Gastrocnemius medialis (tissue), 4 donors: ENCODE data around the gene SMYD3.

ENCODE experiments used
- POLR2A ChIP-seq, 2 donors: fragments of 450-650 bp; IDR thresholded peaks; one replicate each; pipeline ENCODE4 v1.6.1; 2017; ENCODE audit warnings: antibody characterized with exemption in 2 of 2, mild to moderate bottlenecking in 2 of 2, moderate library complexity in 2 of 2
- TF ChIP-seq, protein P1 (sequence below), 5 experiments: fragments of 450-650 bp in 3 of 5; fragments of 200-600 bp in 2 of 5; sonication (generic) in 2 of 5; IDR thresholded peaks in 4 of 5; conservative IDR thresholded peaks in 1 of 5; 1 replicate in 4 of 5; 2 replicates in 1 of 5; pipeline ENCODE4 v1.5.1; 2016 to 2019; ENCODE audit warnings: antibody characterized with exemption in 5 of 5, mild to moderate bottlenecking in 3 of 5, moderate library complexity in 3 of 5

DNA sequence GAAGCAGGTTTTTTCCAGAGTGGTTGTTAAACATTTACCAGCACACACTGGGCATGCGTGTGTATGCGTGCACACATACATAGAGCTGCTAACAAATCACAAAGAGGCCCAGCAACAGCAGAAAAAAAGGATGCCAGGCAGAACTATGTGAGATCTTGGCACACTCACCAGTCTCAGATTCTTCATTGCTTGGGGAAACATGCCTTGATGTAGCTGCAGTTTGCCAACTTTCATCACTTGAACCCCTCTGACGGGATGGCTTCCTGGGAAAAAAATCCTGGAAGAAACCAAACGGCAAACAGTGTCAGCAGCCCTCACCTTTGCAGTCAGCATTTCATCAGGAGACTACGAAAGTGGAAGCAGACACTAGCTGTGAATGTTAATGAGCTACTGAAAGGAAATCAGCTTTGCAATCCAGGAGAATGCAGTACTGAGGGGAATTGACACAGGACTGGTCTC lies 743.2 kb downstream of the SMYD3 start:
- TF ChIP-seq, protein P1, sequence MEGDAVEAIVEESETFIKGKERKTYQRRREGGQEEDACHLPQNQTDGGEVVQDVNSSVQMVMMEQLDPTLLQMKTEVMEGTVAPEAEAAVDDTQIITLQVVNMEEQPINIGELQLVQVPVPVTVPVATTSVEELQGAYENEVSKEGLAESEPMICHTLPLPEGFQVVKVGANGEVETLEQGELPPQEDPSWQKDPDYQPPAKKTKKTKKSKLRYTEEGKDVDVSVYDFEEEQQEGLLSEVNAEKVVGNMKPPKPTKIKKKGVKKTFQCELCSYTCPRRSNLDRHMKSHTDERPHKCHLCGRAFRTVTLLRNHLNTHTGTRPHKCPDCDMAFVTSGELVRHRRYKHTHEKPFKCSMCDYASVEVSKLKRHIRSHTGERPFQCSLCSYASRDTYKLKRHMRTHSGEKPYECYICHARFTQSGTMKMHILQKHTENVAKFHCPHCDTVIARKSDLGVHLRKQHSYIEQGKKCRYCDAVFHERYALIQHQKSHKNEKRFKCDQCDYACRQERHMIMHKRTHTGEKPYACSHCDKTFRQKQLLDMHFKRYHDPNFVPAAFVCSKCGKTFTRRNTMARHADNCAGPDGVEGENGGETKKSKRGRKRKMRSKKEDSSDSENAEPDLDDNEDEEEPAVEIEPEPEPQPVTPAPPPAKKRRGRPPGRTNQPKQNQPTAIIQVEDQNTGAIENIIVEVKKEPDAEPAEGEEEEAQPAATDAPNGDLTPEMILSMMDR (IDR thresholded peaks at IDR 0.05 in 4 of 5, conservative IDR thresholded peaks at IDR 0.05 in 1 of 5) = no peak
- TF ChIP-seq POLR2A (IDR thresholded peaks at IDR 0.05) = no peak
